Heart right ventricle (tissue), 16 donors: ENCODE results near the gene CRB2. TPM values are rescaled to one million over a fixed set of nuclear protein-coding genes. Genes with fewer than 3 reads are reported as not detected.

ENCODE experiments used
- ATAC-seq, 8 donors: fragments of 200-7000 bp; cut with Tn5 transposase; one replicate each; pipeline ENCODE4 v1.9.1; 2020; ENCODE audit warnings: mild to moderate bottlenecking in 8 of 8, moderate library complexity in 8 of 8, moderate number of reproducible peaks in 1 of 8
- DNase-seq, 2 donors: peaks; one replicate each; pipeline ENCODE4 v3.0.0-alpha.2; 2020
- H3K27ac ChIP-seq, 10 donors: fragments of 200-600 bp; sonication (generic) in 2 of 10; one replicate each; pipeline versions ENCODE4 v1.5.0 to v1.8.0; 2020 to 2022; ENCODE audit warnings: mild to moderate bottlenecking in 3 of 10
- H3K27me3 ChIP-seq, 7 donors: fragments of 200-600 bp; one replicate each; pipeline ENCODE4 v1.8.0; 2021 to 2022; ENCODE audit warnings: mild to moderate bottlenecking in 2 of 7
- H3K36me3 ChIP-seq, 9 donors: fragments of 200-600 bp; sonication (generic) in 1 of 9; one replicate each; pipeline versions ENCODE4 v1.5.0 to v1.8.0; 2020 to 2022; ENCODE audit warnings: mild to moderate bottlenecking in 2 of 9
- H3K4me1 ChIP-seq, 9 donors: fragments of 200-600 bp; sonication (generic) in 1 of 9; one replicate each; pipeline versions ENCODE4 v1.5.0 to v1.8.0; 2020 to 2022; ENCODE audit warnings: mild to moderate bottlenecking in 4 of 9
- H3K4me3 ChIP-seq, 10 donors: fragments of 200-600 bp; sonication (generic) in 2 of 10; one replicate each; pipeline versions ENCODE4 v1.5.0 to v1.8.0; 2020 to 2022; ENCODE audit warnings: mild to moderate bottlenecking in 7 of 10, moderate library complexity in 2 of 10
- H3K9me3 ChIP-seq, 11 donors: fragments of 200-600 bp in 10 of 11; sonication (generic) in 2 of 11; one replicate each; pipeline versions ENCODE4 v1.5.0 to v1.8.0; 2013 to 2022; ENCODE audit warnings: mild to moderate bottlenecking in 2 of 11, control low read depth in 1 of 11, moderate library complexity in 1 of 11
- CTCF ChIP-seq, 9 donors: fragments of 200-600 bp; sonication (generic) in 2 of 9; IDR thresholded peaks; one replicate each; pipeline versions ENCODE4 v1.5.0 to v1.8.0; 2021 to 2022; ENCODE audit warnings: antibody characterized with exemption in 9 of 9, mild to moderate bottlenecking in 5 of 9, moderate library complexity in 1 of 9
- WGBS, 2 donors: extraction: QIAGEN DNeasy Blood & Tissue Kit; methylation state at CpG; one replicate each; pipeline ENCODE4 v1.1.7; 2013; ENCODE audit warnings: inconsistent platforms in 1 of 2; 5-methylcytosine and 5-hydroxymethylcytosine counted together
- intact Hi-C, 10 donors: fragments of 100-400 bp; cut with DNase I; formaldehyde crosslinking; loops; one replicate each; pipeline versions ENCODE4 v1.11.1 to v1.14.2; 2022
- polyA plus RNA-seq, 2 donors: library from polyadenylated mRNA; stranded (reverse); fragments of 200-250 nt; gene quantifications; one replicate each; pipeline ENCODE4 v1.2.3, GENCODE V29; 2013
- total RNA-seq, 10 donors: library from RNA; stranded (reverse); fragmentation: NEBNext Ultra II Directional in 3 of 10; extraction: Animal tissue kit (Norgen Biotek cat#: 25700) in 3 of 10; gene quantifications; one replicate each; pipeline versions ENCODE4 v1.2.1 to v1.2.4, GENCODE V29; 2021 to 2023
- donor health status: Arrhythmogenic right ventricular cardiomyopathy.
- donor health status: ischemic (EF 13 %, LVEDD 7.1; RV severe dilation, severe dysfunction).
- donor health status: healthy with polysubstance abuse.
- donor health status: DM: no; HTN: yes; CAD: no.
- donor health status: DM: no; HTN: no; CAD: no.
- donor health status: ischemic (EF 25% LVEDD 6.9; RV normal size, moderate dysfunction).
- donor health status: ischemic (EF 25% LVEDD 5.7; RV mildly dilated, moderate dysfunction).
- donor health status: healthy.
- donor health status: DM: yes; HTN: yes; CAD: no.
- donor health status: Ischemic cardiomyopathy.
- donor health status: ischemic (EF 35%, LVEDD 5.7; RV mildly dilated, moderate dysfunction).
- donor health status: nonischemic (EF 11% LVEDD 7.7; RV severe dilation, severe dysfunction).
- donor health status: DM: yes; HTN: yes; CAD: no.
- donor health status: PGD.
- donor health status: ischemic (EF 29% LVEDD 5.4; RV normal size, mild dysfunction).
- donor health status: nonischemic (EF 23%, LVEDD 6.1; RV moderate dilation, normal function).

CRB2 gene
- total and polyA plus RNA-seq, 12 donors: 0.01 to 0.24 (median 0.09) TPM; not detected in 9

DNA sequence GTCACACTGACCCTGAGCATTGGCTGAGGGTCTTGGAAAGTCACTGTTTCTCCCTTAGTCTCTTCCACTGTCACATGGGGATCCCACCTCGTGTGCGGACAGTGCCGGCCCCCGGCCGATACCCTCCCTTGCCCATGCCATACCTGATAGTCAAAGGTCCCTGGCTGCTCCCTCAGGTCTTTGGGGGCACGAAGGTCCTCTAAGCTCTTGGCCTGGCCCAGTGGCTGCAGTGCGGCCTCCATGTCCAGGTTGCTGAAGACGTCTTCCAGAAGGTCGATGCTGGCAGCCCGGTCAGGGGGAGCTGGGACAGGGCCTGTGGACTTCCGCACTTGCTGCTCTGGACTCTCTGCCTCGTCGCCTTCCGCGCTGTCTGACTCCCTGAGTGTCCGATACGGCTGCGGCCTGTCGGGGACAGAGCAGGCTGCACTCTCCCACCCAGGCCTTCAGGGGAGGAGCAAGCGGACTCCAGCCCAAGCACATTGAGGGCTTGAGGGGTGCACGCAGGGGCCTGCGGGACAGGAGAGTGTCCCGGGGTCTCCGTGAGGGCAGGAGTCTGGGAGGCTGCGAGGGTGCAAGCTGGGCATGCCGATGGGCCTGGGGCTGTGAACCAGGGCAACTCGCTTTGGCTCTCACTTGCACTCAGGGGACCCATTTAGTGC is 27.6 kb downstream of the CRB2 start:
- ATAC-seq (no peak), DNase-seq (no peak)
- no peaks in the 10 kb centered on the region for H3K9me3 ChIP-seq
- no peak overlapping the region for H3K4me3 ChIP-seq
- no peaks in the 10 kb centered on the region for H3K27me3 ChIP-seq
- H3K4me1 ChIP-seq: no peaks in the 10 kb centered on the region
- H3K36me3 ChIP-seq: peaks cover 0 to 32% (median 0%) of the 10 kb centered on the region in 9 donors
- intact Hi-C loops: loop anchor here in 1 of 10 donors (2.0 kb wide), 1 partner anchor 29 kb away; no protein-coding TSS in a partner anchor
- H3K27ac ChIP-seq: no peak overlapping the region
- 89 to 91% methylated on average over 26 to 27 of the region's 27 CpGs for WGBS, 2 donors
- TF ChIP-seq CTCF (IDR thresholded peaks at IDR 0.05): no peak

- TF ChIP-seq CTCF (IDR thresholded peaks at IDR 0.05): no peak
- Histone ChIP-seq H3K9me3 (peaks cover 0 to 2% (median 0%) of the 10 kb centered on the region in 11 donors), H3K27ac (no peak overlapping the region), H3K36me3 (peaks cover 0 to 14% (median 0%) of the 10 kb centered on the region in 9 donors), H3K27me3 (no peaks in the 10 kb centered on the region), H3K4me3 (no peak overlapping the region), H3K4me1 (no peaks in the 10 kb centered on the region)
- ATAC-seq: no peak
- intact Hi-C loops: no loop called here
- no peak for DNase-seq
- WGBS, 2 donors: 84 to 85% methylated on average over 14 of the region's 14 CpGs
Measured at GRCh38 chr9:123387686-123388085, 31.7 kb downstream of the CRB2 start.

- Histone ChIP-seq H3K9me3 (peaks cover 0 to 8% (median 0%) of the 10 kb centered on the region in 11 donors), H3K36me3 (peaks cover 0 to under 1% (median 0%) of the 10 kb centered on the region in 9 donors), H3K4me3 (no peak overlapping the region), H3K27ac (no peak overlapping the region), H3K4me1 (no peaks in the 10 kb centered on the region), H3K27me3 (no peaks in the 10 kb centered on the region)
- DNase-seq (no peak), ATAC-seq (no peak)
- intact Hi-C loops: no loop called here
- WGBS, 2 donors: 77 to 83% methylated on average over 10 of the region's 10 CpGs
- no peak for TF ChIP-seq CTCF (IDR thresholded peaks at IDR 0.05)
Measured at GRCh38 chr9:123389070-123389469, 33.1 kb downstream of the CRB2 start.

DNA sequence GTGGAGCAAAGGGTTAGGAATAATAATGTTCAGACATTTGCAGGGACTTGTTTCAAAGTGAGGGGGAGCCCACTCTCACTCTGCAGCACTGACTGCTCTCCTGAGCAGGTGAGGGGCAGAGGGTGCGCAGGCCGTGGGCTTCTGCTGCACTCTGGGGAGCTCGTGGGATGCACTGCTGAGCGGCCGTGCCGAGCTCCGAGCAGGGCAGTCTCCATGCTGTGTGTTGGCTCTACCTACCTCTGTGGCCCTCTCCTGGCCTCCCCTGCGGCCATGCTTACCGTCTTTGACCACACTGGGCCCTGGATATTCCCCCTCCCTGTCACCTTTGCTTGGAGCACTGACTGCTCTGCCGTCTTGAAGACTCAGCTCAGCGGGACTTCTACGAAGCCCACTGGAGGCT is 33.7 kb downstream of the CRB2 start:
- Histone ChIP-seq H3K27ac (no peak overlapping the region), H3K4me3 (no peak overlapping the region), H3K27me3 (no peaks in the 10 kb centered on the region), H3K4me1 (no peaks in the 10 kb centered on the region), H3K9me3 (peaks cover 0 to 8% (median 0%) of the 10 kb centered on the region in 11 donors), H3K36me3 (no peaks in the 10 kb centered on the region)
- ATAC-seq: no peak
- TF ChIP-seq CTCF (IDR thresholded peaks at IDR 0.05): no peak
- DNase-seq: no peak
- intact Hi-C loops: loop anchor here in 1 of 10 donors (10.0 kb wide), 1 partner anchor 215 kb away; no protein-coding TSS in a partner anchor
- 73 to 85% methylated on average over 12 of the region's 12 CpGs for WGBS, 2 donors
